HG03342 (cell line): Measurements from ENCODE around the gene ORAI3.
A peak's percentile ranks its signal among the peaks of the same experiment; 100 is the strongest.

ENCODE experiments used
- ATAC-seq: cut with Tn5 transposase; IDR thresholded peaks from one replicate; pipeline ENCODE4 v1.9.1; 2021; ENCODE audit warnings: mild to moderate bottlenecking, moderate library complexity; ENCODE audit not compliant: unreplicated experiment

Gene ORAI3

GRCh38 chr16:30946671-30947540, 2.0 kb upstream of the ORAI3 start:
- ATAC-seq = no peak

DNA sequence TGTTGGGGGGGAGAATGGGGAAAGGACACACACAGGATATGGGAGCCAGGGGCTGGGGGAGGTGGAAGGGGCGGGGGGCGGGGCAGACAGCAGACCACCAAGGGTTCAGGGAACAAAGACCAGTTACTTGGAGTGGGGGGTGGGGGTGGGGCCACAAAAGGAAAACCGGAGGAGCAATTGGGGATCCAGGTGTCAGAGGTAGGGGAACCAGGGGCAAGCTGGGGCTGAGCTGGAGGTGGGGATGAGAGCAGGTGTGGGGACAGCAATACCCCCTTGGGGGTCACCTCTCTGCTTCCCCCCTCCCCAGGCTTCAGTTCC, 1.4 kb upstream of the ORAI3 start:
- no peak for ATAC-seq

GRCh38 chr16:30947859-30948666, 805 bp upstream of the ORAI3 start:
- ATAC-seq = peak; percentile 14

DNA sequence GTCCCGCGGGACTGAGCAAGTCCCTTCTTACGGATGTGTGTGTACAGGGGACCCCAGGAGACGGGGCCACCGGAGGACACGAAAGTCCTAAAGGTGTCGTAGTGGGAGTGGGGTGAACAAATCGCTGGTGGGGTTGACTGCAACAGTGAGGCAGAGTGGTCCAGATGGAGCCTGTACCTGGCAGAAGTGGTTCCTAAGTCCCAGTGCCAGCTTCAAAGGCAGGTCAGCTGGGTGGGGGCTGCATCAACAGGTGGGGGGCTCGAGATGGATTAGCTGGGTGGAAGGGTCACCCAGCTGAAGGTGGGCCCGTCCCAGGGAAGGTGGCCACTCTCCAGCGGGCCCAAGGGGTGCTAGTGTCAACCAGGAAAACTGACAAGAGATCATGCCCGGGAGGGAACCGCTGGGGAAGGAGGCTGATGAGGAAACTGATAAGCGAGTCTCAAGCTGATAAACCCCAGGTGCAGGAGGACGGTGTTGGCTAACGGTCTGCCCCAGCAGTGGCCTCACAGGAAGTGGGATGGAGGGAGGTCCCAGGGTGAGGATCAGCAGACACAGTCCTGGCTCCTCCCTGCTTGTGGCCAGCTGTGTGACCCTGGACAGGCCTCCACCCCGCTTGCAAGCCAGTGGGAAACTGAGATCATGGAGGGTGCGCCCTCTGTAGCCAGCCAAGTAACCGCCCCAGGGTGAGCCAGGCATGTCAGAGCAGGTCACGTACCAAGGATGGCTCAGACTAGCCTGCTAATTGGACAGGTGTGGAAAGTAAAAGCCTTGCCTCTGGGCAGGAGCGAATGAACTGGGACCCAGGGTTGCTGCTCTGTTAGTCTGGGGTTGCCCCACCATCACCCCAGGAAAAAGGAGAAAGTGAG, 1.0 kb downstream of the ORAI3 start:
- ATAC-seq = peak; percentile 28

- no peak for ATAC-seq
Measured at GRCh38 chr16:30950516-30951065, 1.7 kb downstream of the ORAI3 start.

- no peak for ATAC-seq
Measured at GRCh38 chr16:30951193-30951592, 2.3 kb downstream of the ORAI3 start.

- ATAC-seq = no peak
Measured at GRCh38 chr16:30951750-30952149, 2.9 kb downstream of the ORAI3 start.

DNA sequence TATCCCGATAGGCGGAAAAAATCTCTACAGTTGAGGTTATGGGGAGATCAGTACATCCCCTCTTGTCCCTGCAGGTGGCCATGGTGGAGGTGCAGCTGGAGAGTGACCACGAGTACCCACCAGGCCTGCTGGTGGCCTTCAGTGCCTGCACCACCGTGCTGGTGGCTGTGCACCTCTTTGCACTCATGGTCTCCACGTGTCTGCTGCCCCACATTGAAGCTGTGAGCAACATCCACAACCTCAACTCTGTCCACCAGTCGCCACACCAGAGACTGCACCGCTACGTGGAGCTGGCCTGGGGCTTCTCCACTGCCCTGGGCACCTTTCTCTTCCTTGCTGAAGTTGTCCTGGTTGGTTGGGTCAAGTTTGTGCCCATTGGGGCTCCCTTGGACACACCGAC, 4.2 kb downstream of the ORAI3 start:
- ATAC-seq = no peak

GRCh38 chr16:30953511-30954124, 4.8 kb downstream of the ORAI3 start:
- ATAC-seq = no peak

DNA sequence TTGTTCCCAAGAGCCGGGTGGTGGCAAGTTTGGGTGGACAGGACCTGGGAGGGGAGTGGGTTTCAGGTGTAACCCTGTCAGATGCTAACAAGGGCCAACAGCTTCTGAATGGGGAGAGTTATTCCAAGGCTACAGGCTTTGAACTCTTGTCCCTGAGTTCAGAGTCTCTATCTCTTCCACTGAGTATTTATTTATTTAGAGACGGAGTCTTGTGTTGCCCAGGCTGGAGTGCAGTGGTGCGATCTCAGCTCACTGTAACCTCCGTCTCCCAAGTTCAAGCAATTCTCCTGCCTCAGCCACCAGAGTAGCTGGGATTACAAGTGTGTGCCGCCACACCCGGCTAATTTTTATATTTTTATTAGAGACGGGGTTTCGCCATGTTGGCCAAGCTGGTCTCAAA, 6.1 kb downstream of the ORAI3 start:
- no peak for ATAC-seq

GRCh38 chr16:30956601-30957455, 8.0 kb downstream of the ORAI3 start:
- ATAC-seq = peak; percentile 46

- peak; percentile 63 for ATAC-seq
Measured at GRCh38 chr16:30957456-30958174, 8.7 kb downstream of the ORAI3 start, which contains the start of gene SETD1A. TSS of gene SETD1A (plus strand) at chr16:30957754. CDS start at chr16:30958732, 978 bp downstream.

GRCh38 chr16:30958175-30959079, 9.6 kb downstream of the ORAI3 start:
- ATAC-seq = peak; percentile 26

DNA sequence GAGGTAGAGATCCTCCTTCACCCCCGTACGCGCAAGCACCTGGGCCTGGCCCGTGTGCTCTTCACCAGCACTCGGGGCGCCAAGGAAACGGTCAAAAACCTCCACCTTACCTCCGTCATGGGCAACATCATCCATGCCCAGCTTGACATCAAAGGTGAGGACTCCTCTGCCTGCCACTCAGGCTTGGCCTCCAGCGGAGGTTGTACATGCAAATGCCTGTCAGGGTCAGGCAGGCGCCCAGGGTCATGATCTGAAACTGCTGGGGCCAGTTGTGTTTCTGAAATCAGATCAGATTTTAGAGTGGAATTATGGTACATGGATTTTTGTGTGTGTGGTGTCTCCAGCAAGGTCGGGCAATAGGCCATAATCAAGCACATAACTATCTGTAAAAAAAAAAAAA, 12.5 kb downstream of the ORAI3 start:
- ATAC-seq = no peak

GRCh38 chr16:30963925-30964511, 15.2 kb downstream of the ORAI3 start:
- ATAC-seq = no peak

GRCh38 chr16:30964574-30965226, 15.8 kb downstream of the ORAI3 start:
- ATAC-seq = no peak

GRCh38 chr16:30965436-30965835, 16.6 kb downstream of the ORAI3 start:
- ATAC-seq = no peak
